H4 (cell line): ENCODE results near the gene SLC30A1. TPM values are rescaled to one million over a fixed set of nuclear protein-coding genes. Genes with fewer than 3 reads are reported as not detected.
"Not testable (repeated sequence)": the region's sequence is repeated elsewhere in the genome, so short reads cannot be mapped to it uniquely, and the experiment has no call there.

Experiments
- DNase-seq: peaks from one replicate; pipeline ENCODE4 v3.0.0-alpha.2; 2015; ENCODE audit warnings: low spot score
- total RNA-seq: library from RNA; depleted of rRNA; stranded (reverse); fragments of >200 nt; shearing (Covaris generic); gene quantifications from 2 replicates; pipeline ENCODE4 v1.2.3, GENCODE V29; 2014

Gene SLC30A1
- total RNA-seq, 1 experiment from 2014 or later: 19.7 TPM

- DNase-seq: no peak
Measured at GRCh38 chr1:211548321-211549091, 30.5 kb downstream of the SLC30A1 start.

DNA sequence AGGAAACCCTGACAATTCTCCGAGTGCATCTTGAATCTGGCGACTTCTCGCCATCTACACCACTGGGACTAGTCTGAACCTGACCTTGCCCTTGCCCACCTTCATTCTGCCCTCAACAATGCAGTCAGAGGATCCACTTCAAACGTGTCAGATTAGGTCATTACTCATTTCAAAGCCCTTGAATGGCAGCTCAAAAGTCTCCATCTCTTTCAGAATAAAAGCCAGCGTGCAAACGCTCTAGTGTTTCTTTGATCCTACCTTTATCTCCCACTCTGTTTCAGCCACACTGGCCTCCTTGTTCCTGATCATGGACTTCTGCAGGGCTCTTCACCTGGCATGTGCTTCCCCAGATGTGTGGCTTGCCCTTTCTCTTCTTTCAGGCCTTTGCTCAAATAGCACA is 31.3 kb downstream of the SLC30A1 start:
- no peak for DNase-seq

DNA sequence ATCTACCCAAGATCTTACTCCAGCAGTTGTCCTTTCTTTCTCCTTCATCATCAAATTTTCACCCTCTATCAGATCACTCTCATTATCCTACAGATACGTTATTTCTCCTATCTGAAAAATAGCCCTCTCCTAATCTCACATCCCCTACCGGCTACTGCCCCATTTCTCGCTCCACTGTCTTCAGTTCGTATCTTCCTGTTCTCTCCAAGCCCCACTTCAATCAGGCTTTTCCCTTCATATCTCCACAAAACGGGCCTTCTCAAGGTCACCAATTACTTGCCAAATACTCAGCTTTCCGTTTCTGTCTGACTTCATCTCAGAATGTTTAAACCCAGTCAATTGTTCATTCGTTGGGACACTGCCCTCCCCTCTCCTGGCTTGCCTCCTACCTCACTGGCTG is 32.4 kb downstream of the SLC30A1 start:
- no peak for DNase-seq

- no peak for DNase-seq
Measured at GRCh38 chr1:211543025-211543424, 35.9 kb downstream of the SLC30A1 start.

GRCh38 chr1:211541720-211542477 is 37.1 kb downstream of the SLC30A1 start:
- no peak for DNase-seq

- no peak for DNase-seq
Measured at GRCh38 chr1:211541278-211541677, 37.7 kb downstream of the SLC30A1 start.

DNA sequence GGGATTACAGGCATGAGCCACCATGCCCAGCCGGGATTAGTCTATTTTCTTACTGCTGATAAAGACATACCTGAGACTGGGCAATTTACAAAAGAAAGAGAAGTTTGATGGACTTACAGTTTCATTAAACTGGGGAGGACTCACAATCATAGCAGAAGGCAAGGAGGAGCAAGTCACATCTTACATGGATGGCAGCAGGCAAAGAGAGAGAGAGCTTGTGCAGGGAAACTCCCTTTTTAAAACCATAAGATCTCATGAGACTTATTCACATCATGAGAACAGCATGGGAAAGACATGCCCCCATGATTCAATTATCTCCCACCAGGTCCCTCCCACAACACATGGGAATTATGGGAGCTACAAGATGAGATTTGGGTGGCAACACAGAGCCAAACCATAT is 38.1 kb downstream of the SLC30A1 start:
- not testable (repeated sequence) for DNase-seq

DNA sequence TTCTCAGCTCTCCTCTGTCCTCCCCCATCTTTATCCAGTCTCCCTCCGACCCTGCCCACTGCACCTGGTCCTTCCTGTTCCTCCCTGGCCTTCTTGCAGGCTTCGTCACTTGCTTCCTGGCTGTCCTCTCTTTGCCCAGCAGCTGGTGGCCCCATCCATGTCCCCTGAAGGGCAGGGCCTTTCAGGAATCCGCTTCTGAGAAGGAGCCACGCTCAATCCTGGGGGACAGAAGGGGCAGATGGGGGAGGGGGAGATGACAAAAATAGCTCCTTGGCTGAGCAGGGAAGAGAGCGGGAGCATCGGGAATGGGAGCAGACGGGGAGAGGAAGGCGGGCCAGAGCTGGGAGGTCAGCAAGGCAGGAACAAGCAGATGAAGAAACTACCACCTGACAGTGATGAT is 40.7 kb downstream of the SLC30A1 start:
- DNase-seq: no peak

DNA sequence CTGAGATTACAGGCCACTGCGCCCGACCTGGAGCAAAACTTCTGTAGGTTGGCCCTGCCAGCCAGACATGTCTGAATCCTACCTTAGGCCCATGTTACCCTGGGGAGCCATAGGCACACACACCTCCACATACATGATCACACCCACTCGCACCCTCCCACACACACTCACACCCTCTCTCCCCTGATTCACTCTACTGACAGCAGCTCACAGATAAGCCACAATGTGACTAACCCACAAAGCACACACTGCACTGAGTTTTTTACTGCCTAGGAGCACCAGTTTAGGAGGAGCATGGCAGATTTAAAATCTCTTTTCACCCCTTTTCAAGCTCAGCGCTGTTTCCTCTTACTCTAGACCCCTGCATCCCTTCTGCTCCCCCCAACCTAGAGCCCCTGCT is 41.7 kb downstream of the SLC30A1 start:
- DNase-seq: no peak

GRCh38 chr1:211536606-211537005 is 42.4 kb downstream of the SLC30A1 start:
- no peak for DNase-seq

DNA sequence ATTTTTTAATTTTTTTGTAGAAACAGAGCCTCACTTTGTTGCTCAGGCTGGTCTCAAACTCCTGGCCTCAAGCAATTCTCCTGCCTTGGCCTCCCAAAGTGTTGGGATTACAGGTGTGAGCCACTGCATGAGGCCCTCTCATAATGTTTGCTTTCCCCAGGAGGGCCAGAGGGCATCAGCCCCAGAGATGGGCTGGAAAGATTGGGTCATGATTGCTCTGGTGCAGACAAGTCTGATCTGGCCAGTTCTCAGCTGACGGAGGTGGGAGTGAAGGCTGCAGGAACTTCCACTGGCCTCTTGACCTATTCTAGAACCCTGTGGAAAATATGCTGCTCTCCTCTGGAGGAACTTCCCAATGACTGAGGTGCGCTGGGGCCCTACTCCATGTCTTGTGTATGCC is 43.6 kb downstream of the SLC30A1 start:
- no peak for DNase-seq

GRCh38 chr1:211534545-211535291 is 44.2 kb downstream of the SLC30A1 start:
- DNase-seq: no peak

DNA sequence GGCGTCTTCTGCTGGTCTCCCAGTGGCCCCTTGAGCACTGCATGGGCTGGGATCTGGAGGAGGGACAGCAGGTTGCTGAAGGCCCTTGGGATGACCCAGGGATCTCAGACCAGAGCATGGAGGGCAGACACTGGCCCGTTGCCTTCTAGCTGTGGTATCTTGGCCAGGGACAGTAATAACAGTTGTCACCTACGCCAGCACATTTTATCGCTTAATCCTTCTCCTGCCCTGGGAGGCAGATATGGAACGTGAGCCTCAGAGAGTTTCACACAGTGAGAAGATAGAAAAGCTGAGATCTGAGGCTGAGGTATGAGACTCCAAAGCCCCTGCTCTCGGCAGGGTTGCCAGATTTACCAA is 46.9 kb downstream of the SLC30A1 start:
- DNase-seq: no peak

GRCh38 chr1:211531194-211532087 is 47.5 kb downstream of the SLC30A1 start:
- DNase-seq: no peak

DNA sequence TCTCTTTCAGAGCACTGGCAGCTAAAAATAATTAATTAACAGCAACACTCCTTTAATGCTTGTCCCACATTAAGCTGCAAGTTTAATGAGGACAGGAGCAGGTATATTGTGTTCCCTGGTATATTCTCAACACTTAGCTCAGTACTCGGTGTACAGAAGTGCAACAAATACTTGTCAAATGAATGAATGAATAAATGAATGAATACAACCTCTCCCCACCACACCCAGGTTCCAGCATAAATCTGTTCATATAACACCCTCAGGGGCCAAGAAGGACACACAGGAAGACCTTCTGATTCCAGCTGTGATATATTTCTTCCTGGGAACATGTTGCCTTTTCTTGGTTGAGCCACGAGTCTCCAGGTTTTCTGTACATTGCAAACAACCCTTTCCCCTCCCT is 48.9 kb downstream of the SLC30A1 start:
- DNase-seq: no peak

DNA sequence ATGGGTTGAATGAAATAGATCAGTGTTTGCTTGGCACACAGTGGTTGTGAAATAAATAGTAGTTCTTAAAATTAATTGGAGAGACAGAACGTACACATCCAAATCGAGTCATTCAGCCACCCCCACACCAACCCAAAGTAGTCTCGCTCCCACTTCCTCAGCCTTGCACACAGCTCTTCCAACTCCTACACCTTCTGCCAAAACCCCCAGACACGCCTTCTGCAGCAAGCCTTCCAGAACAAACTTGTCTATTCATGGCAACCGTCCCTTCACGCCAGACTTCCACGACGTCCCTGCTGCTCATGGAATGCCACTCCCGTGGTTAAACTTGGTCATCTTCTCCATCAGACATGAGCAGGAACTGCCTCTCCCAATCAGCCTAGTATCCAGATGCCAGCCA is 49.5 kb downstream of the SLC30A1 start:
- DNase-seq: no peak

DNA sequence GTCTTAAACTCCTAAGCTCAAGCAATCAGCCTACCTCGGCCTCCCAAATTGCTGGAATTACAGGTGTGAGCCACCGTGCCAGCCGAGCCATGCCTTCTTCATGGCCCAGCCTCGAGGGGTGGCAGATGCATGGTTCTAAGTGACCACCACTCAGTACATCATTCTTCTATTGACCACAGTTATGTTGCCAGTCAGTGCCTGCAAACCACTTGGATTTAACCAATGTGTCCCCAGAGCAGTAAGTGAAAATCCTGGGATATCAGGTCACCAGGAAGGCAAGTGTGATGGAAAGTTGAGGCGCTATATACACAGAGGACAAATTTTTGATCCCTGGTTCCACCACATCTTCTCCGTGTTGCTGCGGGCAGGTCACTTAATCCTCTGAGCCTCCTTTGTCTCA is 50.0 kb downstream of the SLC30A1 start:
- no peak for DNase-seq

- DNase-seq: no peak
Measured at GRCh38 chr1:211527888-211528287, 51.1 kb downstream of the SLC30A1 start.

GRCh38 chr1:211527006-211527405 is 52.0 kb downstream of the SLC30A1 start:
- no peak for DNase-seq

GRCh38 chr1:211526101-211526500 is 52.9 kb downstream of the SLC30A1 start:
- no peak for DNase-seq

DNA sequence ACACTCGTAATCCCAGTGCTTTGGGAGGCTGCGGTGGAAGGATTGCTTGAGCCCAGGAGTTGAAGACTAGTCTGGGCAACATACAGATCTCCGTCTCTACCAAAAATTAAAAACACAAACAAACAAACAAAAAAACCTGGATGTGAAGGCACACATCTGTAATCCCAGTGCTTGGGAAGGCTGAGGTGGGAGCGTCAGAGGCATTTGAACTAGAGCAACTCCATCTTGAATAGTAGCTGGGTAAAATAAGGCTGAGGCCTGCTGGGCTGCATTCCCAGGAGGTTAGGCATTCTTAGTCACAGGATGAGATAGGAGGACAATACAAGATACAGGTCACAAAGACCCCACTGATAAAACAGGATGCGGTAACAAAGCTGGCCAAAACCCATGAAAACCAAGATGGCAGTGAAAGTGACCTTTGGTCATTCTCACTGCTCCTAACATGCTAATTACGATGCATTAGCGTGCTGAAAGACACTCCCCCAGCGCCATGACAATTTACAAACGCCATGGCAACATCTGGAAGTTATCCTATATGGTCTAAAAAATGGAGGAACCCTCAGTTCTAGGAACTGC is 53.8 kb downstream of the SLC30A1 start:
- no peak for DNase-seq
